ENCODE results near the gene ITM2C. TPM values are rescaled to one million over a fixed set of nuclear protein-coding genes. Genes with fewer than 3 reads are reported as not detected.

Gene ITM2C
- total and polyA plus RNA-seq, 9 of the 15 experiments (the other 6 are each of a cell fraction or from before 2014, with no cell fraction given): 0.49 to 58.8 (median 21.5) TPM

DNA sequence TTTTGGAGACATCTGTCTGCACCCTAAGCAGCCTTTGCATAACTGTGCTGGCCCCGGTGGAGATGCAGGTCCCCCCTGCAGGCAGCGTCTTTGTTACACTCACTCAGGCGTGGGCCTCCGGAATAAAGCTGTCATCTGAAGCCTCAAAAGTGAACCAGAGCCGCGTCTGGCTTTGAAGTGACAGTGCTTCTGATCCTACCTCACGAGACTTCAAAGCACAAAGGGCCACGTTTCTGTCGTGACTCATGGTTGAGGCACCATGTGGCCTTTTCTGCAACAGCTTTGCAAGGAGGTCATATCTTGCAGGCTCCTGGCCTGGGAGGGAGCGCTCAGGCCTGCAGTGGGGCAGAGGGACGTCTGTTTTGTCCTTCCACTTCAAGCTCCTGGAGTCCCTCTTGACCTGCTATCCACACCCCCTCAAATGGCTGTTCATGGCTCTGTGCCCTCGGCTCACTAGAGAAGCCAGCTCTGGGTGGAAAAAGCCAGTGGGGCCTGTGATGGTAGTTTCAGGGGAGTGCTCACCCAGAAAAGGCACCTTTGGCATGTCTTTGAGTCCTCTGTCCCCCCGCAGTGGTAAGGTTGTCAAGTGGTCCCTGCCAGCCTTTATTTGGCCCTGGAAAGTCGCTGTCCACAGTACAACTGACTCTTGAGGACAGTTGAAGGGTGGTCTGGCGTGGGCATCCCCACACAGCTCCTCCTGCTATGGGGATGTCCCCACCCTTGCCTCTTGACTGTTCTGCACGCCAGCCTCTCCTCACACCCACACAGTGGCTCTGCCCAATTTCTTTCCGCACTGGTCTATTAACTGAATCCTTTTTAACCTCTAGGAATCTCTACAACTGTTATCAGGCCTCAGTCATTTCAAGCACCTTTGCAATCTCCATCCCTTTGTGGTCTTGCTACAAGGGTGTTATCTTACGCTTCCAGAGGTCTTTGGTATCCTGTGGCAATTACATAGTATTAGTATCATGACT lies 41.0 kb downstream of the ITM2C start (continued):
- TF ChIP-seq, protein P1, sequence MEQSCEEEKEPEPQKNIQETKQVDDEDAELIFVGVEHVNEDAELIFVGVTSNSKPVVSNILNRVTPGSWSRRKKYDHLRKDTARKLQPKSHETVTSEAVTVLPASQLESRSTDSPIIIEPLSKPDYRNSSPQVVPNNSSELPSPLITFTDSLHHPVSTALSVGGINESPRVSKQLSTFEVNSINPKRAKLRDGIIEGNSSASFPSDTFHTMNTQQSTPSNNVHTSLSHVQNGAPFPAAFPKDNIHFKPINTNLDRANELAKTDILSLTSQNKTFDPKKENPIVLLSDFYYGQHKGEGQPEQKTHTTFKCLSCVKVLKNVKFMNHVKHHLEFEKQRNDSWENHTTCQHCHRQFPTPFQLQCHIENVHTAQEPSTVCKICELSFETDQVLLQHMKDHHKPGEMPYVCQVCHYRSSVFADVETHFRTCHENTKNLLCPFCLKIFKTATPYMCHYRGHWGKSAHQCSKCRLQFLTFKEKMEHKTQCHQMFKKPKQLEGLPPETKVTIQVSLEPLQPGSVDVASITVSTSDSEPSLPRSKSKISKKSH (CRISPR knock-in tag; IDR thresholded peaks at IDR 0.05): no peak
- TF ChIP-seq TRIM28 (IDR thresholded peaks at IDR 0.05): no peak
- TF ChIP-seq POLR3G (IDR thresholded peaks at IDR 0.05; ENCODE audit: extremely low read depth, insufficient read length, insufficient replicate concordance): no peak
- TF ChIP-seq, protein P2, sequence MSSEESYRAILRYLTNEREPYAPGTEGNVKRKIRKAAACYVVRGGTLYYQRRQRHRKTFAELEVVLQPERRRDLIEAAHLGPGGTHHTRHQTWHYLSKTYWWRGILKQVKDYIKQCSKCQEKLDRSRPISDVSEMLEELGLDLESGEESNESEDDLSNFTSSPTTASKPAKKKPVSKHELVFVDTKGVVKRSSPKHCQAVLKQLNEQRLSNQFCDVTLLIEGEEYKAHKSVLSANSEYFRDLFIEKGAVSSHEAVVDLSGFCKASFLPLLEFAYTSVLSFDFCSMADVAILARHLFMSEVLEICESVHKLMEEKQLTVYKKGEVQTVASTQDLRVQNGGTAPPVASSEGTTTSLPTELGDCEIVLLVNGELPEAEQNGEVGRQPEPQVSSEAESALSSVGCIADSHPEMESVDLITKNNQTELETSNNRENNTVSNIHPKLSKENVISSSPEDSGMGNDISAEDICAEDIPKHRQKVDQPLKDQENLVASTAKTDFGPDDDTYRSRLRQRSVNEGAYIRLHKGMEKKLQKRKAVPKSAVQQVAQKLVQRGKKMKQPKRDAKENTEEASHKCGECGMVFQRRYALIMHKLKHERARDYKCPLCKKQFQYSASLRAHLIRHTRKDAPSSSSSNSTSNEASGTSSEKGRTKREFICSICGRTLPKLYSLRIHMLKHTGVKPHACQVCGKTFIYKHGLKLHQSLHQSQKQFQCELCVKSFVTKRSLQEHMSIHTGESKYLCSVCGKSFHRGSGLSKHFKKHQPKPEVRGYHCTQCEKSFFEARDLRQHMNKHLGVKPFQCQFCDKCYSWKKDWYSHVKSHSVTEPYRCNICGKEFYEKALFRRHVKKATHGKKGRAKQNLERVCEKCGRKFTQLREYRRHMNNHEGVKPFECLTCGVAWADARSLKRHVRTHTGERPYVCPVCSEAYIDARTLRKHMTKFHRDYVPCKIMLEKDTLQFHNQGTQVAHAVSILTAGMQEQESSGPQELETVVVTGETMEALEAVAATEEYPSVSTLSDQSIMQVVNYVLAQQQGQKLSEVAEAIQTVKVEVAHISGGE (CRISPR knock-in tag; IDR thresholded peaks at IDR 0.05): no peak
- TF ChIP-seq ZNF23 (CRISPR knock-in tag; IDR thresholded peaks at IDR 0.05): no peak
- no peak for TF ChIP-seq ZNF780A (CRISPR knock-in tag; IDR thresholded peaks at IDR 0.05)
- TF ChIP-seq ZZZ3 (IDR thresholded peaks at IDR 0.05): no peak
- TF ChIP-seq NR4A1 (CRISPR knock-in tag; IDR thresholded peaks at IDR 0.05): no peak
- TF ChIP-seq NR4A1 (tag; IDR thresholded peaks at IDR 0.05): no peak
- TF ChIP-seq YBX1 (IDR thresholded peaks at IDR 0.05): no peak
- TF ChIP-seq, protein P3, sequence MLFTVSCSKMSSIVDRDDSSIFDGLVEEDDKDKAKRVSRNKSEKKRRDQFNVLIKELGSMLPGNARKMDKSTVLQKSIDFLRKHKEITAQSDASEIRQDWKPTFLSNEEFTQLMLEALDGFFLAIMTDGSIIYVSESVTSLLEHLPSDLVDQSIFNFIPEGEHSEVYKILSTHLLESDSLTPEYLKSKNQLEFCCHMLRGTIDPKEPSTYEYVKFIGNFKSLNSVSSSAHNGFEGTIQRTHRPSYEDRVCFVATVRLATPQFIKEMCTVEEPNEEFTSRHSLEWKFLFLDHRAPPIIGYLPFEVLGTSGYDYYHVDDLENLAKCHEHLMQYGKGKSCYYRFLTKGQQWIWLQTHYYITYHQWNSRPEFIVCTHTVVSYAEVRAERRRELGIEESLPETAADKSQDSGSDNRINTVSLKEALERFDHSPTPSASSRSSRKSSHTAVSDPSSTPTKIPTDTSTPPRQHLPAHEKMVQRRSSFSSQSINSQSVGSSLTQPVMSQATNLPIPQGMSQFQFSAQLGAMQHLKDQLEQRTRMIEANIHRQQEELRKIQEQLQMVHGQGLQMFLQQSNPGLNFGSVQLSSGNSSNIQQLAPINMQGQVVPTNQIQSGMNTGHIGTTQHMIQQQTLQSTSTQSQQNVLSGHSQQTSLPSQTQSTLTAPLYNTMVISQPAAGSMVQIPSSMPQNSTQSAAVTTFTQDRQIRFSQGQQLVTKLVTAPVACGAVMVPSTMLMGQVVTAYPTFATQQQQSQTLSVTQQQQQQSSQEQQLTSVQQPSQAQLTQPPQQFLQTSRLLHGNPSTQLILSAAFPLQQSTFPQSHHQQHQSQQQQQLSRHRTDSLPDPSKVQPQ (CRISPR knock-in tag; IDR thresholded peaks at IDR 0.05; ENCODE audit: borderline replicate concordance): no peak
- no peak for TF ChIP-seq HNRNPH1 (optimal IDR thresholded peaks at IDR 0.05; ENCODE audit: low read depth, low read length)
- no peak for TF ChIP-seq IRF2 (CRISPR knock-in tag; IDR thresholded peaks at IDR 0.05)
- peak; percentile 77 for TF ChIP-seq CBFA2T2 (conservative IDR thresholded peaks at IDR 0.05)
- no peak for TF ChIP-seq ZNF253 (CRISPR knock-in tag; conservative IDR thresholded peaks at IDR 0.05)
- no peak for TF ChIP-seq SMARCE1 (IDR thresholded peaks at IDR 0.05)
